ENCODE data around the gene SUGCT. TPM values are rescaled to one million over a fixed set of nuclear protein-coding genes. Genes with fewer than 3 reads are reported as not detected.
"Not testable (repeated sequence)": the region's sequence is repeated elsewhere in the genome, so short reads cannot be mapped to it uniquely, and the experiment has no call there.

The SUGCT gene
- total RNA-seq: 1.2 TPM

- DNase-seq (ENCODE audit: low spot score in 2 of 2): peak; percentile 95 to 96
- FAIRE-seq: no peak
Observed at GRCh38 chr7:40134428-40135316, at the start of gene SUGCT, which contains the start of gene MPLKIP. Gene SUGCT, plus strand, starts transcription at chr7:40135005. Gene MPLKIP, minus strand, starts transcription at chr7:40134622. Its CDS starts 55 bp downstream, at chr7:40134567.

GRCh38 chr7:40092182-40092581 lies 42.6 kb upstream of the SUGCT start:
- FAIRE-seq (no peak), DNase-seq (ENCODE audit: low spot score in 2 of 2) (no peak)

GRCh38 chr7:40093631-40094350 lies 41.0 kb upstream of the SUGCT start:
- FAIRE-seq (no peak), DNase-seq (ENCODE audit: low spot score in 2 of 2) (no peak)

GRCh38 chr7:40095230-40095629 lies 39.6 kb upstream of the SUGCT start:
- FAIRE-seq (no peak), DNase-seq (ENCODE audit: low spot score in 2 of 2) (no peak)

- no peak for FAIRE-seq
- DNase-seq (ENCODE audit: low spot score in 2 of 2): no peak
Observed at GRCh38 chr7:40095695-40096327, 39.0 kb upstream of the SUGCT start.

- DNase-seq (ENCODE audit: low spot score in 2 of 2) (no peak), FAIRE-seq (no peak)
Observed at GRCh38 chr7:40097728-40098127, 37.1 kb upstream of the SUGCT start.

- FAIRE-seq (no peak), DNase-seq (ENCODE audit: low spot score in 2 of 2) (no peak)
Observed at GRCh38 chr7:40098810-40099209, 36.0 kb upstream of the SUGCT start.

- DNase-seq (ENCODE audit: low spot score in 2 of 2) (no peak), FAIRE-seq (no peak)
Observed at GRCh38 chr7:40099837-40100236, 35.0 kb upstream of the SUGCT start.

GRCh38 chr7:40101201-40101600 lies 33.6 kb upstream of the SUGCT start:
- FAIRE-seq (no peak), DNase-seq (ENCODE audit: low spot score in 2 of 2) (no peak)

GRCh38 chr7:40102897-40103296 lies 31.9 kb upstream of the SUGCT start:
- FAIRE-seq (no peak), DNase-seq (ENCODE audit: low spot score in 2 of 2) (no peak)

- DNase-seq (ENCODE audit: low spot score in 2 of 2) (no peak), FAIRE-seq (no peak)
Observed at GRCh38 chr7:40105879-40106473, 28.8 kb upstream of the SUGCT start.

- no peak for DNase-seq (ENCODE audit: low spot score in 2 of 2)
- FAIRE-seq: no peak
Observed at GRCh38 chr7:40115936-40116335, 18.9 kb upstream of the SUGCT start.

GRCh38 chr7:40117199-40117598 lies 17.6 kb upstream of the SUGCT start:
- not testable (repeated sequence) for DNase-seq (ENCODE audit: low spot score in 2 of 2); FAIRE-seq

- not testable (repeated sequence) for FAIRE-seq; DNase-seq (ENCODE audit: low spot score in 2 of 2)
Observed at GRCh38 chr7:40118201-40118600, 16.6 kb upstream of the SUGCT start.

- DNase-seq (ENCODE audit: low spot score in 2 of 2) (no peak), FAIRE-seq (no peak)
Observed at GRCh38 chr7:40120020-40120419, 14.8 kb upstream of the SUGCT start.

- not testable (repeated sequence) for FAIRE-seq; DNase-seq (ENCODE audit: low spot score in 2 of 2)
Observed at GRCh38 chr7:40122100-40122939, 12.5 kb upstream of the SUGCT start.

GRCh38 chr7:40122940-40123254 lies 11.9 kb upstream of the SUGCT start:
- no peak for DNase-seq (ENCODE audit: low spot score in 2 of 2)
- no peak for FAIRE-seq

GRCh38 chr7:40133561-40134427 lies 1.0 kb upstream of the SUGCT start:
- no peak for DNase-seq (ENCODE audit: low spot score in 2 of 2)
- no peak for FAIRE-seq

- FAIRE-seq (no peak), DNase-seq (ENCODE audit: low spot score in 2 of 2) (no peak)
Observed at GRCh38 chr7:40135317-40135610, 459 bp downstream of the SUGCT start.
